Motor neuron (in vitro differentiated cells): ENCODE data around the gene SEC11A. TPM values are rescaled to one million over a fixed set of nuclear protein-coding genes. Genes with fewer than 3 reads are reported as not detected.
"Not testable (repeated sequence)": the region's sequence is repeated elsewhere in the genome, so short reads cannot be mapped to it uniquely, and the experiment has no call there.

Experiments
- ATAC-seq, 8 experiments: fragments of 200-7000 bp; cut with Tn5 transposase; replicated peaks in 6 of 8; 2 replicates each; pipeline ENCODE4 v1.8.0; 2021; ENCODE audit warnings: mild to moderate bottlenecking in 8 of 8, moderate library complexity in 8 of 8
- H3K27ac ChIP-seq, 2 donors: fragments of 250-450 bp; sonication (Bioruptor Pico); 2 replicates each; pipeline ENCODE4 v1.9.0; 2021; ENCODE audit warnings: antibody characterized with exemption in 2 of 2, mild to moderate bottlenecking in 2 of 2, moderate library complexity in 1 of 2
- H3K4me1 ChIP-seq, 2 donors: fragments of 250-450 bp; sonication (Bioruptor Pico); replicated peaks in 1 of 2; 2 replicates each; pipeline ENCODE4 v1.6.1; 2021; ENCODE audit warnings: antibody characterized with exemption in 2 of 2, mild to moderate bottlenecking in 2 of 2, moderate library complexity in 1 of 2
- H3K4me3 ChIP-seq, 5 donors: fragments of 250-450 bp; sonication (Bioruptor Pico); 2 replicates each; pipeline ENCODE4 v1.9.0; 2021; ENCODE audit warnings: antibody characterized with exemption in 5 of 5, mild to moderate bottlenecking in 5 of 5, moderate library complexity in 4 of 5
- WGBS, 10 experiments: fragments of 450-650 bp; shearing (Covaris generic); methylation state at CpG; one replicate each; pipeline ENCODE4 v1.0.0; 2022; 5-methylcytosine and 5-hydroxymethylcytosine counted together
- in situ Hi-C, 9 experiments: fragments of 400-800 bp; cut with MboI; loops; one replicate each; pipeline ENCODE4 v1.15.0; 2021; ENCODE audit warnings: low sequenced_read_pairs in 9 of 9, low pct_unique_long_range_greater_than_20kb in 2 of 9; ENCODE audit not compliant: unreplicated experiment in 9 of 9
- total RNA-seq, 8 experiments: library from RNA; unstranded; fragments of 300-600 nt; gene quantifications; 2 replicates each; pipeline versions ENCODE4 v1.2.3 to v1.2.4, GENCODE V29; 2022

The SEC11A gene
- total RNA-seq: 100 to 1,000 TPM in 7 of 8 experiments, 10 to 100 TPM in 1; 96.9 to 186 (median 133) TPM

- peaks cover 4 to 6% of the 10 kb centered on the region in 2 donors for H3K4me1 ChIP-seq
- 0 to 5% (median 0%) methylated on average over 1 to 18 of the region's 57 CpGs for WGBS, 10 experiments
- peak within 1 kb of the TSS; percentile 82 to 92 for H3K27ac ChIP-seq
- ATAC-seq: peak; percentile 89 to 97 (median 96)
- H3K4me3 ChIP-seq: peak within 1 kb of the TSS; percentile 62 to 94 (median 84)
- in situ Hi-C loops: no loop called here
Observed at GRCh38 chr15:84716036-84716732, at the start of gene SEC11A. Gene SEC11A, minus strand, starts transcription at chr15:84716139. Its CDS starts 64 bp downstream, at chr15:84716075.

DNA sequence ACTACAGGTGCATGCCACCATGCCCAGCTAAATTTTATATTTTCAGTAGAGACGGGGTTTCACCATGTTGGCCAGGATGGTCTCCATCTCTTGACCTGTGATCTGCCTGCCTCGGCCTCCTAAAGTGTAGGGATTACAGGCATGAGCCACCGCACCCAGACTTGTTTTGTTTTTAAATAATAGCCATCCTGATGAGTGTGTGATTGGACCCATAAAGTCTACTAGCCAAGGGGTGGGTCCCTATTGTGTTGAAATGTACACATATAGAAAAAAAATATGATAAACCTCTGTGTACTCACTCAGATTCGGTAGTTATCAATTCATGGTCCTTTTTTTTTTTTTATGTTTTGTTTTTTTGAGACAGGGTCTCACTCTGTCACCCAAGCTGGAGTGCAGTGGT is 49.7 kb upstream of the SEC11A start:
- ATAC-seq: no peak
- Histone ChIP-seq H3K4me1 (no peaks in the 10 kb centered on the region), H3K27ac (no peak overlapping the region), H3K4me3 (no peak overlapping the region)
- 88 to 100% (median 100%) methylated on average over 1 to 4 of the region's 4 CpGs; no CpG with 5 or more reads in 3 of the 10 experiments for WGBS, 10 experiments
- in situ Hi-C loops: no loop called here

DNA sequence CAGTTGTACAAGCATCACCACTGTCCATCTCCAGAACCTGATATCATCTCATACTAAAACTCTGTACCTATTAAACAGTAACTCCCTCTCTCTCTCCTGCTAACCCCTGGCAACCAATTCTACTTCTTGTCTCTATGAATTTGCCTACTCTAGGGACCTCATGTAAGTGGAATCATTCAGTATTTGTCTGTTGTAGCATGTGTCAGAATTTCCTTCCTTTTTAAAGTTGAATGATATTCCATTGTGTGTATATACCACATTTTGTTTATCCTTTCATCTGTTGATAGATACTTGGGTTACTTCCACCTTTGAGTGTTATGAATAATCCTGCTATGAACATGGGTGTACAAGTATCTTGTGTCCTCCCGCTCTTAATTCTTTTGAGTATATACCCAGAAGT is 49.0 kb upstream of the SEC11A start:
- WGBS, 10 experiments: 100% methylated on average over 1 of the region's 1 CpG; no CpG with 5 or more reads in 3 of the 10 experiments
- H3K4me1 ChIP-seq: no peaks in the 10 kb centered on the region
- H3K4me3 ChIP-seq: no peak overlapping the region
- ATAC-seq: no peak
- in situ Hi-C loops: no loop called here
- no peak overlapping the region for H3K27ac ChIP-seq

- no peak overlapping the region for H3K4me3 ChIP-seq
- no peak for ATAC-seq
- in situ Hi-C loops: no loop called here
- 93 to 100% (median 100%) methylated on average over 2 to 3 of the region's 3 CpGs; no CpG with 5 or more reads in 1 of the 10 experiments for WGBS, 10 experiments
- no peaks in the 10 kb centered on the region for H3K4me1 ChIP-seq
- no peak overlapping the region for H3K27ac ChIP-seq
Observed at GRCh38 chr15:84764585-84764984, 48.6 kb upstream of the SEC11A start.

DNA sequence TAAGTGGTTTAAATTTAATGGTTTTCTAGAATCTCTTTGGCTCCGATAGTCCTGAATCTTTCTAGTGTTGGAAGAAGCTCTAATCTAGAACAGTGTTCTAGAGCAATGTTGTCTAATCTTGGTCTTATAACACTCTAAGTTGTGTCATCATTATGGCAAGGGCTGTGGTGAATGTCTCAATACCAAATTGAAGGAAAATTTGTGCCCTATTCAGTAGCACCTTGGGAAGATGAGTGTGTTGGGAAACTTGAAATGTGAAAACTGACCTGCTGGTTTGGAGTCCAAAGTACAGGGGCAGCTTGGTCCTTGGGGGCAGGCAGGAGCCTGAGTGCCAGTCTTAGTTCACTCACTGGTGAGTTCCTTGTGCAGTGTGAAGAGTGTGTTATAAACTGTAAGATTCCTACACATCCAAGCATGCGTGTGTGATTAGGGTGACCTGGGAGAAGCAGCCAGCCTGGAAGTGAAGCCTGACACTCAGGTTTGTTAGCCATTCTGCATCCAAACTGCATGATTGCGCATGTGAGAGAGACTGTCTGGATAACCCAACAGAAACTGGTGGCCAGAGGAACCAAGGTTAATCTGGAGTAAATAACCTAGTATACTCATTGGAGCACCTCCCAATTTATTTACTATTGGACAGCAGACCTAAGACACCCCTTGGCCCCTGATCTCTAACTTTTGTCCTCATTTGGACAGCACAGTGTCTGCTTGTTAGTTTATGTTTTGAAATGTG is 47.1 kb upstream of the SEC11A start:
- WGBS, 10 experiments: 83 to 100% (median 100%) methylated on average over 1 to 3 of the region's 3 CpGs; no CpG with 5 or more reads in 2 of the 10 experiments
- H3K4me1 ChIP-seq: no peaks in the 10 kb centered on the region
- in situ Hi-C loops: no loop called here
- no peak overlapping the region for H3K27ac ChIP-seq
- H3K4me3 ChIP-seq: no peak overlapping the region
- peak in 2 of 8 experiments; percentile 23 to 34 for ATAC-seq

DNA sequence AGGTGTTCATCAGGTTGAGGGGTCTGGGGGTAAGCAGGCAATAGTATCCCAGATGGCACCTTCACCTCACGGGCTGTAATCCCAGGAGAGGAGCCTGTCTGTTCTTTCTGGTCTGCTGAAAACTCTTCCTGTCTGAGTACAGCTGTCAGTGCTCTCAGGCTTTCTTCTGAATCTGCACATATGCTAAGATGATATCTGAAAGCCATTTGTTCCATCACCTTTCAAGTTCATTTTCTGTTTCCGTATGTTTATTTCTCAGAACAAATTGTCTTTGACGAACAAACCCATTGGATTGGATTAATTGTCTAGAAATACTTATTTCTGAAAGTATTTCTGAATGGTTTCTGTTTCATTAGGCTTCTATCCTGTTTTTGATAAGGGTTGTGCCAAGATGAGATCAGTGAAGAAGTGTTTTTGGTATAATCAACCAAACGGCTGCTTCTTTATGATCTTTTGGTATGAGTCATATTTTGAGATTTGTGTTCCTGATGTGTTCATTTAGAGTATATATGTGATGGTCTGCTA is 45.7 kb upstream of the SEC11A start:
- Histone ChIP-seq H3K4me3 (no peak overlapping the region), H3K4me1 (no peaks in the 10 kb centered on the region), H3K27ac (no peak overlapping the region)
- in situ Hi-C loops: no loop called here
- ATAC-seq: no peak
- 0 to 100% (median 78%) methylated on average over 1 to 4 of the region's 4 CpGs; no CpG with 5 or more reads in 1 of the 10 experiments for WGBS, 10 experiments

DNA sequence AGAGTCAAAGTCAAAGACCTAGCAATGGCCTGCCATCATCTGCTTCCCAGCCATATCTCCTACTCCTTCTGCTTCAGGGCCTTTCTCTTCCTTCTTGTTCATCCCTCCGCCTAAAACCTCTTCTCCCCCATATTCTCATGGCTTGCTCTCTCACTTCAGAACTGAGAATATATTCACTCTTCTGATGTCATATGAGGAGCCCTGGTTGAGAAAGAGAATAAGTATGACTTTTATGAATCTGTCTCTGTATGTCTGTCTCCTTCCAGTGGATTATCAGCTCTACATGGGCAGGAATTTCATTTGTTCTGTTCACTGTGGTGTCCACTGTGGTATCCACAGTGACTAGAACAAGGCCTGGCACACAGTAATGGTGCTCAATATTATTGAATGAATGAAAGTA is 44.3 kb upstream of the SEC11A start:
- in situ Hi-C loops: no loop called here
- Histone ChIP-seq H3K4me3 (no peak overlapping the region), H3K4me1 (no peaks in the 10 kb centered on the region), H3K27ac (no peak overlapping the region)
- WGBS, 10 experiments: 80 to 100% (median 100%) methylated on average over 1 of the region's 1 CpG; no CpG with 5 or more reads in 3 of the 10 experiments
- no peak for ATAC-seq

- no peak overlapping the region for H3K27ac ChIP-seq
- no peak overlapping the region for H3K4me3 ChIP-seq
- ATAC-seq: no peak
- H3K4me1 ChIP-seq: no peaks in the 10 kb centered on the region
- in situ Hi-C loops: no loop called here
- 67 to 100% (median 85%) methylated on average over 1 of the region's 1 CpG; no CpG with 5 or more reads in 4 of the 10 experiments for WGBS, 10 experiments
Observed at GRCh38 chr15:84759018-84759417, 43.1 kb upstream of the SEC11A start.

- in situ Hi-C loops: no loop called here
- H3K4me1 ChIP-seq: peaks cover 0 to 3% of the 10 kb centered on the region in 2 donors
- no peak overlapping the region for H3K27ac ChIP-seq
- ATAC-seq: no peak
- no peak overlapping the region for H3K4me3 ChIP-seq
- 100% methylated on average over 1 of the region's 1 CpG; no CpG with 5 or more reads in 9 of the 10 experiments for whole genome bisulfite sequencing, 10 experiments
Observed at GRCh38 chr15:84755736-84756527, 40.0 kb upstream of the SEC11A start.

DNA sequence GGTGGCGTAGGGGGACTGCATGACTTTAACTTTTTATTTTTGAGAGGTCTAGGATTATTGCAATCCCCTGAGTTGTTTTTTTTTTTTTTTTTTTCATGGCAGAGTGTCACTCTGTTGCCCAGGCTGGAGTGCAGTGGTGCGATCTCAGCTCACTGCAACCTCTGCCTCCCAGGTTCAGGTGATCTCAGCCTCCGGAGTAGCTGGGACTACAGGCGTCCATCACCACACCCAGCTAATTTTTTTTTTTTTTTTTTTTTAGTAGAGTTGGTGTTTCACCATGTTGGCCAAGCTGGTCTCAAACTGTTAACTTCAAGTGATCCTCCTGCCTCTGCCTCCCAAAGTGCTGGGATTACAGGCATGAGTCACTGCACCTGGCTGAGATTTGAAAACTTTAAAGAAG is 39.0 kb upstream of the SEC11A start:
- H3K27ac ChIP-seq, in situ Hi-C loops, H3K4me3 ChIP-seq, ATAC-seq: not testable (repeated sequence)
- WGBS, 10 experiments: 82 to 100% (median 100%) methylated on average over 1 to 4 of the region's 4 CpGs
- H3K4me1 ChIP-seq: peaks cover 9 to 14% of the 10 kb centered on the region in 2 donors

GRCh38 chr15:84752700-84753099 is 36.8 kb upstream of the SEC11A start:
- Histone ChIP-seq H3K4me3 (no peak overlapping the region), H3K4me1 (peaks cover 13 to 20% of the 10 kb centered on the region in 2 donors), H3K27ac (no peak overlapping the region)
- 0 to 100% (median 80%) methylated on average over 1 to 3 of the region's 3 CpGs; no CpG with 5 or more reads in 1 of the 10 experiments for WGBS, 10 experiments
- ATAC-seq: peak in 2 of 8 experiments; percentile 2 to 4
- in situ Hi-C loops: no loop called here

- 83 to 100% (median 100%) methylated on average over 1 of the region's 1 CpG; no CpG with 5 or more reads in 1 of the 10 experiments for WGBS, 10 experiments
- Histone ChIP-seq H3K4me3 (no peak overlapping the region), H3K4me1 (peaks cover 16 to 20% of the 10 kb centered on the region in 2 donors), H3K27ac (no peak overlapping the region)
- in situ Hi-C loops: no loop called here
- ATAC-seq: no peak
Observed at GRCh38 chr15:84752195-84752594, 36.3 kb upstream of the SEC11A start.
